Effector memory CD8-positive, alpha-beta T cell (primary cell): Measurements from ENCODE around the gene PARP11.

Experiments
- ATAC-seq: fragments of 150-1000 bp; cut with Tn5 transposase; replicated peaks from 2 replicates; pipeline ENCODE4 v1.10.0; 2021; ENCODE audit warnings: mild to moderate bottlenecking, moderate library complexity
- DNase-seq, 3 experiments: peaks; one replicate each; pipeline ENCODE4 v3.0.0; 2021
- H3K27ac Mint-ChIP-seq, 2 donors: one replicate each; pipeline ENCODE4 v1.8.0; 2022; ENCODE audit warnings: mild to moderate bottlenecking in 2 of 2, mixed read lengths in 2 of 2, moderate library complexity in 2 of 2
- H3K27me3 Mint-ChIP-seq, 2 donors: one replicate each; pipeline ENCODE4 v1.8.0; 2022; ENCODE audit warnings: mixed read lengths in 2 of 2
- H3K36me3 Mint-ChIP-seq: one replicate; pipeline ENCODE4 v1.8.0; 2022; ENCODE audit warnings: mild to moderate bottlenecking, moderate library complexity, mixed read lengths; ENCODE audit not compliant: insufficient read depth
- H3K4me1 Mint-ChIP-seq, 2 donors: one replicate each; pipeline ENCODE4 v1.8.0; 2022; ENCODE audit warnings: low read depth in 2 of 2, mixed read lengths in 2 of 2
- H3K4me3 Mint-ChIP-seq, 2 donors: one replicate each; pipeline ENCODE4 v1.8.0; 2022; ENCODE audit warnings: mild to moderate bottlenecking in 2 of 2, mixed read lengths in 2 of 2, moderate library complexity in 2 of 2
- H3K9me3 Mint-ChIP-seq, 2 donors: one replicate each; pipeline ENCODE4 v1.8.0; 2022; ENCODE audit warnings: mixed read lengths in 2 of 2

PARP11 gene

GRCh38 chr12:3768911-3769447 lies 104.2 kb downstream of the PARP11 start:
- DNase-seq (no peak), ATAC-seq (no peak)
- Mint-ChIP-seq H3K4me3 (no peak overlapping the region), H3K27me3 (no peaks in the 10 kb centered on the region), H3K9me3 (no peaks in the 10 kb centered on the region), H3K36me3 (no peaks in the 10 kb centered on the region), H3K4me1 (peaks cover 0 to 12% of the 10 kb centered on the region in 2 donors), H3K27ac (no peak overlapping the region)

GRCh38 chr12:3761116-3761735 lies 112.0 kb downstream of the PARP11 start:
- H3K27ac Mint-ChIP-seq, result no peak overlapping the region
- ATAC-seq (no peak), DNase-seq (no peak)
- H3K4me3 Mint-ChIP-seq, result no peak overlapping the region
- H3K36me3 Mint-ChIP-seq, result no peaks in the 10 kb centered on the region
- no peaks in the 10 kb centered on the region for H3K4me1 Mint-ChIP-seq
- H3K27me3 Mint-ChIP-seq, result no peaks in the 10 kb centered on the region
- H3K9me3 Mint-ChIP-seq, result no peaks in the 10 kb centered on the region

DNA sequence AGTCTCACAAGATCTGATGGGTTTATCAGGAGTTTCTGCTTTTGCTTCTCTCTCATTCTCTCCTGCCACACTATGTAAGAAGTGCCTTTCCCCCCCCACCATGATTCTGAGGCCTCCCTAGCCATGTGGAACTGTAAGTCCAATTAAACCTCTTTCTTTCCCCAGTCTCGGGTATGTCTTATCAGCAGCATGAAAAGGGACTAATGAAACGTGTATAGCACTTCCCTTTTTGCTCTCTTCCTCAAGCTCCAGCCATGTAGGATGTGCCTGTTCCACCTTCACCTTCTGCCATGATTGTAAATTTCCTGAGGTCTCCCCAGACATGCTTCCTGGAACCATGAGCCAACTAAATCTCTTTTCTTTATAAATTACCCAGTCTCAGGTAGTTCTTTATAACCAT lies 113.3 kb downstream of the PARP11 start:
- DNase-seq (no peak), ATAC-seq (no peak)
- H3K36me3 Mint-ChIP-seq, result no peaks in the 10 kb centered on the region
- no peaks in the 10 kb centered on the region for H3K4me1 Mint-ChIP-seq
- no peak overlapping the region for H3K27ac Mint-ChIP-seq
- H3K9me3 Mint-ChIP-seq, result no peaks in the 10 kb centered on the region
- no peaks in the 10 kb centered on the region for H3K27me3 Mint-ChIP-seq
- no peak overlapping the region for H3K4me3 Mint-ChIP-seq
